HG03280 (cell line): ENCODE results near the gene PDK4.

Source experiments
- ATAC-seq: cut with Tn5 transposase; IDR thresholded peaks from one replicate; pipeline ENCODE4 v1.9.1; 2021; ENCODE audit warnings: mild to moderate bottlenecking, moderate library complexity; ENCODE audit not compliant: unreplicated experiment

The PDK4 gene

DNA sequence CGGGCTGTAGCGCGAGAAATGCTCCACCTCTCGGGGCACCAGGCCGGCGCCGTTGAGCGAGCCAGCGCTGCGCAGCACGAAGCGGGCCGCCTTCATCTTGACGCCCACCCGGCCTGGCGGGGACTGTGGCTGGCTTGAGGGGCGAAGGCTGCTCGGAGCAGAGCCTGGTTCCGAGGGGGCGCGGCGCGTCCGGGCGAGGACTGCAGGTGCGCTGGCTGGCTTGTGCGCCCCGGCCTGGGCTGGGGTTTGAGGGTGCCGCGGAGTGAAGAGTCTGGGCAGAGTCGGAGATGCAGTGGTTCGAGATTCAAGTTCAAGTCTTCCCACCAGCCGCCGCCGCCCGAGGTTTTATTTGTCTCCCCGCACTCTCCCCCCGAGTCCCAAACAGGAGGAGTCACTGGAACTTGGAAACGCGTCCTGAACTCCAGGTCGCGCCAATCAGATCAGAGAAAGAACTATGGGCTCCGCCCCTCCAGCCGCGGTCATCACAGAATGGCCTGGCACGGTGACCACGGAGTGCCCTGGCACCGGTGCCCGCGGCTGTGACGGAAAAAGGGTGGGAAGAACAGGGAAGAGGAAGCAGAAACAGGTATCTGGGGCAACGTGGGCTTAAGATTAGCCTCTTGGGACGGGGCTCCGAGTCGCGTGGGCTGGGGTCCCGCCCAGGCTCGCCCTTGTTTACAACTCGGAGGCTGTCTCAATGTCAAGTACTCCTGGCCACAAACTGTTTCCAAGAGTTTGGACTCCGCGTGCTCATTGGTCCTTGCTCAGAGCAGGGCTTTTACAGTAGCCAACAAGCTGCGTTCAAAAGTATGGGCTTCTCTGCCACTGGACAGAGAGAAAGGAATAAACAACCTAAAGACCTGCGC, at the start of gene PDK4:
PDK4 (minus strand) TSS at position 319 of the 866 bp plus-strand sequence; CDS start at position 96, 223 bp downstream.
- no peak for ATAC-seq

DNA sequence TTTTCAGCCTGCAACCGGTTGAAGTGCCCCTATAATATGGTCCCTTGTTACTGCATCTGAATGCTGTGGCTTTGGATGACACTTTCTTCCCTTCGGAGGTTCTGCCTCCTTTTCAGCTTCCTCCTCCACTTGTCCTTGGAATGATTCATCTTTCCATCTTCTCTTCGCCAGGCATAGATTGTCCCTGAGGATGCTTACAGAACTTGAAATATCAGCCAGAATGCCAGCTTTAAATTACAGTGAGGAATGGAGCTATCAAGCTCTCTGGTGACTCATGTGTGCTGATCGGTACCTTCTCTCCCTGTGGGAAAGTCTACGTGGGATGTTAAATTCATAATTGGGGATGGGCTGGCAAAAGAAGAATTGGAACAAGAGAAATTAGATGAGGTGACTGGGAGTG, 45.9 kb upstream of the PDK4 start:
- ATAC-seq, result no peak

DNA sequence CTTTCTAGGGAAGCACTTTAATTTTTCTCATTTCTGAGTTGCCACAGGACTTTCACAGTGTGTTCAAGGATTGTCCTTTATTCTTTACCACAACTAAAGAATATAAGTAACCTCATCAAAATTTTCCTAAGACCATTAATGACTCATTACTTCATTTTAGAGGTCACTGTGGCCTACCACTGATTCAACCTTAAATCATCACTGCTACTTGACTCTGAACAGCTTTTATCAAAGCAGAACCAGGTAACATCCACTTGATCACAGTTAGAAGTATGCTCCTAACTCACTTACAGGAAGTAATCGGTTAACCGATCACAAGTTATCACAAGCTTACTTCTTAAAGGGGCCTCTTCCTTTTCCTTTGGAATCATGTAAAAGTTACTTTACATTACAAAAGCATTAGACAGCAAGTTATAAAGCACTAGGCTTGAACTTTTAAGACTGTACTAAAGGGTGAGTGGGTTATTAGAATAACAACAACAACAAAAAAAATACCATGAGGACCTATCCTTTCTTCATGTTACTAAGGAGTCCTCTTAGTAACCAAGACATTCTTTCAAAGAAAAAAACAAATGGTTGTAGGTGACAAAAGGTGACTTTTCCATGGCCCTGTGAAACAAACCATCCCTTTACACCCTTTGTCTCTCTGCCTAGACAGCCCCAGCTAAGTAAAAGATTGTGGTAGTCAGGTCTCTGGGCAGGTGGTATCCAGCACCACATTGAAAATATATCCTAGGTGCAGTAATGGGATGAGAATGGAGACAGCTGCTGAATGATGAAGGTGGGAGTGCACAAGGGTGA, 40.0 kb upstream of the PDK4 start:
- ATAC-seq, result no peak

DNA sequence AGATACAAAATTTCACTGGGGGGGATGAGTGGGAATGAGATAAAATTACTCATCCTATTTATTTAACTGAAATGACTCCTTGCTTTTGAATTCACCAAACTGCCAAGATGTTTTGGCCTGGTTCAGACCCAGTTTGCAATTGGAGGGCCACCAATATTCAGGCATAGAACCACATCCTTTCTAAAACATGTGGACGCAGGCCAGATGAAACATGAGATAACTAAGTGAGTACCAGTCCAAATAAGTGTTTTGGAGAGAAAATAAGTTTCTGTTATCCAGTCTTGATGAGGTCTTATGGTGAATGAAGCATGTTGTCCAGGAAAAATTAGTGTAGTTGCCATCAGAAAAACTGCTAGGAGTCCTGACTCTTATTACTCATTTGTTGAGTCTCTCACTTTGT, 36.3 kb upstream of the PDK4 start:
- no peak for ATAC-seq

DNA sequence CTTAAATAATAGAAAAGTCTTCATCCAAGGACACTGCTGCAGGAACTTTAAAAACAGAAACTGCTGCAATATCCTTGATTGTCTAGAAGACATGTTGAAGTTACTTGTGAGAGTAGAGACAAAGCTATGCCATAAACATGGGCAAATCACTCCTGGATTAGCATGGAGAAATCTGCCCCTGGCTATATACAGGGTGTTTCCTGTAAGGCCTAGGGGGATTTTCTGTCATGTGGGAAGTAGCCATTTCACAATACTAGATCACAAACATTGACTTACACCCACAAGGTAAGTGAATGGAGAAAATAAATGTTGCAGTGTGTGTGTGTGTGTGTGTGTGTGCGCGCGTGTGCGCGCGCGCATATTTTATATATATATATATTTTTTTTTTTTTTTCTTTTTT, 35.2 kb upstream of the PDK4 start:
- no peak for ATAC-seq

DNA sequence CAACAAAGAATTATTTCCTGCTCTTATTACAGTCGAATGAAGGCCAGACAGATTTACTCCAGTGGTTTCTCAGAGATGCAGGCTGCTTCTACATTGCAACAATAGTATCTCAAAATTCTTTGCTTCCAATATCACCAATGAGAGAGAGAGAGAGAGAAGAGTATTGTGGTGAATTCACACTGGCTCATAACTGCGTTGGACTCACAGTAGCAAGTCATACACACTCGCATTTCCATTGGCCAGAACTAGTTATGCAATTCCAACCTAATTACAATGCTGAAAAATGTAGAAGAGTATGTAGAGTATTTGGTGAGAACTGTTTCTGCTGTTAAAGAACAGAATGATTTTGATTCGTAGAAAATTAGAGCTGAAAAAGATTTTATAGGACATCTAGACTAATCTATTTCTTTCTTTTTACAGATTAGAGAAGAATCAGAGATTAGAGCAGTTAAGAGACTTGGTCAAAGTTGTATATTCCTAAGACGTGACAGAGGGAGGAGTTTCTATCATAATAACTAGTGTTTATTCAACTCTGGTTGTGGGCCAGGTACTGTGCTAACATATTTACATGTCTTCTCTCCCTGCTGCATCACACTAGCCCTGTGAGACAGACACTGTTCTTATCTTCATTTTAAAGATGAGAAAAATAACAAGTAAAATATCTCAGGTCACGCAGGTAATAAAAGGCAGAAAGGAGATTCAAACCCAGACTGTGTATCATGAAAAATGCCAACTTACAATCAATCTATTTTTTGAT, 34.6 kb upstream of the PDK4 start:
- ATAC-seq, result no peak

DNA sequence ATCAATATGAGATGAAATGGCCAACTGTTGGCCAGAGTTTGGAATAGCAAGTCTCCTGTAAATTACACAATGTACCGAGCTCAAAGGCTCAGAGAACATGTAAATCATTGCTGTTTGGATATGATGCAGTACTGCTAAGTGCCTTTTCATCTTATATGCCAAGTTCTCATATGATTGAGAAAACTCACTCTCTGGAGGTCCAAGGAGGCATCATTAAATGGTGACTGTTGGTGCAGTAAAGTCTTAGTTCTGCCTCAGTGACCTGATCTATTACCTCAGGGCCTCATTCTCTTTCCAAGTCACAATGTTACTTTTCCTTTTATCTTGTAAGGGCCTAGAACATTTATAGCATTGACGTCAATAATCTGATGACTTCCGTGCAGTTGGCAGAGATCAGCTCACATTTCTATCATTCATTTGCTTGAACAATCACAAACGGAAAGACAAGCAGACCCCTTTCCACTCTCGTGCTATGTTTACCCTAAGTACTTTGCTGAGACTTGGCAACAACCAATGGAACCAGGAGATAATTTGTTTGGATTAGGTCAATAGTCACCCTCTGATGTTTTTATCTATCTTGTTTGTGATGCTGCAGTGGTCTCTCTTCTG, 32.6 kb upstream of the PDK4 start:
- no peak for ATAC-seq

DNA sequence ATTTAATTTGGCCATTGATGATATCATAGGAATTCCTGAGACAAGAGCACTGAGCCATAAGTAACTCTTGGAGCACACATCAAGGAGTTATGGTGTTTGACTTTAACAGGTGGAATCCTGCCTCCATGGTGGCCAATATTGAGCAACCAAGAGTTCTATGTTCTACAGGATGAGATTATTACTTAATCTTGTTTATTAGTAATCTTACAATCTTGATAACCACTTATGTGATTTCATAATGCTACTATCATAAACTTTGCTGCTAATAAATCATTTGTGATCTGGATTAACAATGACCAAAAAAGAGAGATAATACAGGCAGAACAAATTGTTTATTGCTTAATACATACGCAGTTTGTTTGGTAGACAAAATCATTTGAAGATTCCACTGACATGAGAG, 27.5 kb upstream of the PDK4 start:
- ATAC-seq, result no peak

DNA sequence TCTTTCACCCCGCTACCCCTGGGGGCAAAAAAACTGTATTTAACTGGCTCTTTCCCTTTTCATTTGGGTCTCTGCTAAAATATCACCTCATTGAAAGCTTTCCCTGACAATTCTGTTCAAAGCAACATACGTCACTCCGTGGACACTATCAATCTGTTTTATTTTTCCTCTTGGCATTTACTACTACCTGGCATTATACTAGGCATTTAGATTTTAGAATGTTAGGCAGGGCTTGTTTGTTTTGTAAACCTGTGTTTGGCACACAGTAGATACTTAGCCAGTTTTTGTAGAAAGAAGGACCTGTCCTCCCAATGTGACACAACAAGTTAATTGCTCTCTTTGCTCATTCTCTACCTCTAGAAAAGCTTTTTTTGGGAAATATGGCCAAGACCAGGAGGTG, 26.5 kb upstream of the PDK4 start:
- ATAC-seq, result no peak

DNA sequence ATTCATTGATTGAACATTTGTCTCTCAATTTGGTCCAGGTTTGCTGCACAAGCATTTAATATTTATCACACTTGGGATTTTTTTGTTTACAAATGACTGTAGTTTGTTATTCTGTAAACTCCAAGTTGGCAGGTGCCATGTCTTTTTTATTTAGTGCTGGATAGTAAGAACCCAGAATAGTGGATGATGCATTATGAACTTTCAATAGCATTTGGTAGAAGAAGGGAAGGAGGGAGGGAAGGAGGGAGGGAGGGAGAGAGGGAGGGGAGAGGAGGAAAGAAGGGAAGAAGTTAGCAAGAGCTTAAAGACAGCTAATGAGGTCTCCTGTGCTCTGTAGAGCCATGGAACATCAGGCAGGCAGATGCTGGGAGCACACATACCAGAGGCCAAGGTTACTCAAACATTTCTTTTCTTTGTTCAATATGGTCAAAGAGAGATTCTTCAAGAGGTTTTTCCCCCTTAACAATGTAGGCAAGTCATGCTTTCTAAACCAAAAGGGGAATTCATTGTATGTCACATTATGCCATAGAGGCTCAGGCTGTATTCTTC, 25.8 kb upstream of the PDK4 start:
- ATAC-seq, result no peak

DNA sequence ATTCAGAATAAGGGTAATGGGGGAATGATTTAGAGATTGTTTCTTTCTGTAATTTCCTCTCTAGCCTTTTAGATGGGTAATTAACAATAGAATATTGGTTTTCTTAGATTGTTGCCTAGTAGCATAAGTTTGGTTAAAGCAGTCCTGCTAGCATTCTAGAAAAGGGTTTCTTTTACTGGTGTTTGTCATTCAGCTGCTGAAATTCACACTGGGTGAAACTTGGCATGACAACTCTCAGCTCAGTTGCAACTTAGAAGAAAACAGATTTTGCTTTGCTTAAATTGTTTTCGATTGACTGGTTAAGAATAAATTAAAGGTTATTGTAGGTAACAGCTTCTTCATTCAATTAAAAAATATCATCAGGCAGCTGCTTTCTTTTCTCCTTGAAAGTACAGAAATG, 25.1 kb upstream of the PDK4 start:
- no peak for ATAC-seq

DNA sequence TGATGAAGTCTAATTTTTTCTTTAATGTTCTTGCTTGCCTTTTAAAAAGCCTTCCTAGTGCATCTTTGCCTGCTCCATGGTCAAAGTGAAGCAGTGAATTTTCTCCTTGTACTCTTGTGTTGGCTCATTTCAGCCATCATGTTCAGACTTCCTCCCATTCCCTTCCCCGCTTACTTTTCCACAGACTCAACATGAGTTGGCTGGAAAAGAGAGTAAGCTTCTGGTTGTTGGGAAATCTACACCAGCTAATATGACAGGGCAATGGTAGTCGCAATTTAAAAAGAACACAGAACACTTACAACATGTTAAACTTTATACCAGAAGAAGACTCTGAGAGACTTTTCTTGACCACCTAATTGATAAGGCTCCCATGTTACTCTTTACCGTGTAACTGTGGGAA, 24.3 kb upstream of the PDK4 start:
- no peak for ATAC-seq

DNA sequence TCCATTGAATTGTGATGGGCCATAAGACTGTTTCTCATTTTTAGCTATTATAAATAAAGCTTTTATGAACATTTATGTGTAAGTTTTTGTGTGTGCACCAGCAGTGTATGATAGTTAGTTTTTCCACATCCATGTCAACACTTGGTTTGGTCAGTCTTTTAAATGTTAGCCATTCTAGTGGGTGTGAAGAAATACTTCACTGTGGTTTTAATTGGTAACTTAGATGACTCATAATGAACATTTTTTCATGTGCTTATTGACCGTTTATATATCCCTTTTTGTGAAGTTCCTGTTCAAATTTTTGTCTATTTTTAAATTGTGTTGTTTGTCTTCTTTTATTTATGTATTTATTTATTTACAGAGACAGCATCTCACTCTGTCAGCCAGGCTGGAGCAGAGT, 23.6 kb upstream of the PDK4 start:
- ATAC-seq, result no peak

DNA sequence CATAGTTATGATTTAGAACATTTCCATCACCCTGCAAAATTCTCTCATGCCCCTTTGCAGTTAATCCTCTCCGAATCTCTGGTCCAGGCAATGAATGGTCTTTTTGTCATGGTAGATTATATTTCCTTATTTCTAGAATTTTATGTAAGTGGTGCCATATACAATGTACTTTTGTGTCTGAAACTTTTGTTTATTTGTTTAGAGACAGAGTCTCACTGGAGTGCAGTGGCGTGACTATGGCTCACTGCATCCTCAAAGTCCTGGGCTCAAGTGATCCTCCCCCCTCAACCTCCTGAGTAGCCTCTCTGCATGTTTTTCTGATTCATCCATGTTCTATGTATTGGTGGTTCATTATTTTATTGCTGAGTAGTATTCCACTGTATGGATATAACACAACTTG, 23.2 kb upstream of the PDK4 start:
- no peak for ATAC-seq

DNA sequence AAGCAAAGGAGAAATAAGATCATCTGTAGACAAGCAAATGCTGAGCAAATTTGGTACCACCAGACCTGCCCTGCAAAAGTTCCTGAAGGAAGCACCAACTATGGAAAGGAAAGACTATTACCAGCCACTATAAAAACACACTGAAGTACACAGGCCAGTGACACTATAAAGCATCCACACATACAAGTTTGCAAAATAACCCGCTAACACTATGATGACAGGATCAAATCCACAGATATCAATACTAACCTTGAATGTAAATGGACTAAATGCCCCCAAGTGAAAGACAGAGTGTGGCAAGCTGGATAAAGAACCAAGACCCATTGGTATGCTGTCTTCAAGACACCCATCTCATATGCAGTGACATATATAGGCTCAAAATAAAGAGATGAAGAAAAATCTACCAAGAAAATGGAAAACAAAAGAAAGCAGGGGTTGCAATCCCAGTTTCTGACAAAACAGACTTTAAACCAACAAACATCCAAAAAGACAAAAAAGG, 18.2 kb upstream of the PDK4 start:
- ATAC-seq, result no peak

DNA sequence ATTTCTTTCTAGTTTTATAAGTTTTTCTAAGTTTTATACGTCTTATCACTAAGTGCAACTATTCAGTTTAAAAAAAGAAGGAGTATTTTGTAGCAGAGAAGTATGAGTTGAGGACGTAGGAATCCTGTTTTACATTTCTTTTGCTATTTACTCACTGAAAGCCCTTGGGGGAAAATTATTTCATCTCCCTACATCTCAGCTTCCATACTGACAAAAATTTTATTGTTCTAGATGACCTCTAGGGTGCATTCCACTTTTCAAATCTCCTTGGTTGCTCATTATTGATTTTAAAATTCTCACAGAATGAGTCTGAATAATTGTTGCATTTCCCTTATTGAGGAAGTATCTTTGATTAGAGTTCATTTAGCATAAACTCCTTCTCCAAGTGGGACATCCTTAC, 14.9 kb upstream of the PDK4 start:
- ATAC-seq, result no peak

DNA sequence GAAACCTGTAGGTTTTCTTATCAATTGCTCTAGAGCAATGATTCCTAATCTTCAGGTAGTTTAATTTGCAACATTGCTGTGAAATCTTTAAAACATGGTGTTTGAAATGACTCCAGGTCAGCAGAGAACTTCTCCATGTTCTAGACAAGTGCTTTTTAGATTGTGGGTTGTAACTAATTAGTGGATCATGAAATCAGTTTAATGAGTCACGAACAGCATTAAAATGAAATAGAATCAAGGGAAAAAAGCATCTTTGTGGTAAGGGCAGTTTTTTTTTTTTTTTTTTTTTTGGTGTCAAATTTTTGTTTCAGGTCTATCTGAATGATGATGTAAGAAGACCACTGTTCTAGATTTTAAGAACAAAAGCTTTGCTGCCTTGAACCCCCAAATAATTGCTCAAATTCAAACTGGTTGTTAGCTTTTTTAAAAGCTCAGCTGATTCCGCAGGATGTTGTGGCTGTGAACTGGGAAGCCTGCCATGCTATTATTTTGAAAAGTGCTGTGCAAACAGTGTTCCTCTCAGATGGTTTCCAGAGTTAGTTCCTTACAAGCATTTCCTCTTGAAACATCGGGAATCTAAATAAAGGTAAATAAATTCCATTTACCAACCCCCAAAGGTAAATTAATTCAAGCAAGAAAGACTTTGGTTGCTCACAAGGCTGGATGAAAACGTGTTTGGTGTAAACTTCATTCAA, 13.1 kb upstream of the PDK4 start:
- ATAC-seq, result no peak

DNA sequence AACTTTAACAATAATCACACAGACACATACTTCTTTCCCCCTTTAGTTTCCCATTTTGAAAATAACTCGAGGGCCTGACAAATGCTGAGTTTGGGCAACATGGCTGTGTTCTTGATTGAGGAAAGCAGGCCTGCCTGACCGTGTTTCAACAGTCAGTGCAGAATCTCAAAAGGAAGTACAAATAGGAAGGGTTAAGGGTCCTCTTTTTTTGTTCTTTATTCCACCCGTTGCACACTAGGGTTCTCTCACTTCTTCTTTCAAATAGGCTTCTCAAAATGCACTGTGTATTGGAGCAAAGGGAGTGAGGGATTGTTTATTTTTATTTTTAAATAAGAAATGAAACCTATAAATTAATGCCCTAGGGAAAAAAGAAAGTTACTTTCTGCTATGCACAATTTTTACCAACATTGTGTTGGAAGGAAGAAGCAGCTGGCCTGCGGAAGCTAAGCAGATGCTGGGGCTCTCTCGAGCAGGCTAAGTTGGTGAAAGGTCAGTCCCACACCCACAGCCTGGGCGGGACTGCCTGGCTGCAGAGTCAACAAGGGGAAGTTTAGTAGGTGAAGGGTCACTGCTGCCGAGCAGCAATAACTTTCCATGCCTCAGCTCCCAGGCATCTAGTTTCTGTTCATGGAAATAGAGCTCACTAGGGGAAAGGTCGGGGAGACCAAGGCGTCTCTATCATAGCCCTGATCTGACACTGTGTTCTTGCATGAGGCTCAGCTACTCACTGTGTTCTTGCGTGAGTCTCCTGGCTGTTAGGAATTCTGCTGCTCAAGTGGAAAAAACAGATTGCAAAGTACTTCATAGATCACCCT, 12.2 kb upstream of the PDK4 start:
- ATAC-seq, result peak; percentile 98

DNA sequence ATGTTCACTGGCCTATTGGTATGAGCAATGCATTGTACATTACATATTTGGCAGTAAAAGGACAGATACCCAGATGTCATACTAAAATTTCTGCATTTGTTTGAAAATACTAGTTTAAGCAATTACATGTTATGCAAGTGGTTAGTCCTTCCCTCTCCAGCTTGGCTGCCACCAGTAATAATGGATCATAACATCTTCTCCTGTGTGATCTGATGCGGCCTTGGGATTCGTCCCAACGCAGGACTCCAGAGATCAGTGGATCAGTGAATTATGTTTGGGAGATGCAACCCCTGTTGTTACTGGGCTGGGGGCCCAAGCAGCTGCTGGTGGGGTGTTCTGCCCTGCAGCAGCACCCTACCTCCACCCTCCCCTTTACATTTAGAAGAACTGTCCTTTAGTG, 11.2 kb upstream of the PDK4 start:
- ATAC-seq, result no peak
